HepG2 (cell line): ENCODE results near the gene KIF3C. TPM values are rescaled to one million over a fixed set of nuclear protein-coding genes. Genes with fewer than 3 reads are reported as not detected.

ENCODE experiments used
- ELF1 ChIP-seq: sonication (generic); formaldehyde crosslinking; IDR thresholded peaks from 2 replicates; pipeline ENCODE4 v1.4.0; 2020; ENCODE audit warnings: missing genetic modification reagents
- ELF3 ChIP-seq: IDR thresholded peaks from 2 replicates; pipeline ENCODE4 v1.6.1; 2016; ENCODE audit warnings: missing genetic modification reagents, missing compliant biosample characterization
- FLYWCH1 ChIP-seq: sonication (generic); formaldehyde crosslinking; IDR thresholded peaks from 2 replicates; pipeline ENCODE4 v1.8.1; 2023; ENCODE audit warnings: mild to moderate bottlenecking, missing genetic modification reagents
- GABPA ChIP-seq, 2 experiments: IDR thresholded peaks; 2 replicates each; pipeline ENCODE4 v1.6.1; 2011 to 2016; ENCODE audit warnings: low read depth in 2 of 2, low read length in 1 of 2, missing biosample characterization in 1 of 2, missing genetic modification characterization in 1 of 2
- GATA4 ChIP-seq: sonication (generic); IDR thresholded peaks from 2 replicates; pipeline ENCODE4 v1.6.1; 2016; ENCODE audit warnings: antibody characterized with exemption, low read depth, borderline replicate concordance
- HMG20A ChIP-seq: IDR thresholded peaks from 2 replicates; pipeline ENCODE4 v1.6.1; 2016; ENCODE audit warnings: borderline replicate concordance
- HNF4A ChIP-seq: sonication (generic); formaldehyde crosslinking; IDR thresholded peaks from 2 replicates; pipeline ENCODE4 v1.4.0; 2020; ENCODE audit warnings: missing genetic modification reagents
- KDM3A ChIP-seq: IDR thresholded peaks from 2 replicates; pipeline ENCODE4 v1.6.1; 2018; ENCODE audit warnings: low read depth, missing compliant biosample characterization
- LCORL ChIP-seq, 2 experiments: fragments of 450-650 bp in 1 of 2; sonication (generic) in 1 of 2; formaldehyde crosslinking in 1 of 2; IDR thresholded peaks; 2 replicates each; pipeline versions ENCODE4 v1.5.0 to v1.6.1; 2017 to 2020; ENCODE audit warnings: antibody characterized with exemption in 1 of 2, missing genetic modification reagents in 1 of 2
- RELA ChIP-seq: sonication (generic); formaldehyde crosslinking; IDR thresholded peaks from 2 replicates; pipeline ENCODE4 v1.4.0; 2020; ENCODE audit warnings: missing genetic modification reagents
- REPIN1 ChIP-seq: sonication (generic); formaldehyde crosslinking; IDR thresholded peaks from 2 replicates; pipeline ENCODE4 v1.8.0; 2022; ENCODE audit warnings: missing genetic modification reagents, low read depth, mild to moderate bottlenecking, borderline replicate concordance
- RFX3 ChIP-seq: IDR thresholded peaks from 2 replicates; pipeline ENCODE4 v1.6.1; 2016; ENCODE audit warnings: missing biosample characterization, missing genetic modification reagents
- RNF2 ChIP-seq: fragments of 450-650 bp; conservative IDR thresholded peaks from 2 replicates; pipeline ENCODE4 v1.6.1; 2016; ENCODE audit warnings: low read depth
- SMAD9 ChIP-seq: sonication (generic); formaldehyde crosslinking; IDR thresholded peaks from 2 replicates; pipeline ENCODE4 v1.5.1; 2020; ENCODE audit warnings: mild to moderate bottlenecking, missing genetic modification reagents
- SUZ12 ChIP-seq: fragments of 150-350 bp; IDR thresholded peaks from 2 replicates; pipeline ENCODE4 v1.6.1; 2014; ENCODE audit warnings: low read depth, low read length
- ZBTB39 ChIP-seq: sonication (generic); formaldehyde crosslinking; IDR thresholded peaks from 2 replicates; pipeline ENCODE4 v1.5.0; 2020; ENCODE audit warnings: missing genetic modification reagents
- ZFP62 ChIP-seq: sonication (generic); formaldehyde crosslinking; IDR thresholded peaks from 2 replicates; pipeline ENCODE4 v1.4.0; 2020; ENCODE audit warnings: missing genetic modification reagents
- ZFP82 ChIP-seq: sonication (generic); formaldehyde crosslinking; IDR thresholded peaks from 2 replicates; pipeline ENCODE4 v1.5.1; 2020; ENCODE audit warnings: mild to moderate bottlenecking, missing genetic modification reagents, borderline replicate concordance
- ZNF160 ChIP-seq: sonication (generic); formaldehyde crosslinking; IDR thresholded peaks from 2 replicates; pipeline ENCODE4 v1.8.0; 2022; ENCODE audit warnings: mild to moderate bottlenecking, inconsistent platforms, missing genetic modification reagents
- ZNF260 ChIP-seq: sonication (generic); formaldehyde crosslinking; IDR thresholded peaks from 2 replicates; pipeline ENCODE4 v1.4.0; 2020; ENCODE audit warnings: missing genetic modification reagents, low read depth, mild to moderate bottlenecking, borderline replicate concordance
- ZNF367 ChIP-seq: sonication (generic); formaldehyde crosslinking; IDR thresholded peaks from 2 replicates; pipeline ENCODE4 v1.4.0; 2020; ENCODE audit warnings: missing genetic modification reagents, borderline replicate concordance
- ZNF572 ChIP-seq: sonication (generic); formaldehyde crosslinking; IDR thresholded peaks from 2 replicates; pipeline ENCODE4 v1.5.1; 2020; ENCODE audit warnings: mild to moderate bottlenecking, missing genetic modification reagents
- ZNF672 ChIP-seq: sonication (generic); formaldehyde crosslinking; IDR thresholded peaks from 2 replicates; pipeline ENCODE4 v1.8.1; 2022; ENCODE audit warnings: missing genetic modification reagents
- ZSCAN25 ChIP-seq: sonication (generic); formaldehyde crosslinking; IDR thresholded peaks from 2 replicates; pipeline ENCODE4 v1.8.0; 2022; ENCODE audit warnings: mild to moderate bottlenecking, missing genetic modification reagents
- polyA plus RNA-seq, 8 experiments: library from polyadenylated mRNA; depleted of rRNA in 3 of 8; stranded (reverse) in 7 of 8; unstranded in 1 of 8; fragments of >200 nt; fragmentation: Illumina TruSeq in 4 of 8; extraction: Trizol in 4 of 8; gene quantifications; 2 replicates each; pipeline versions ENCODE4 v1.2.1 to v1.2.3, GENCODE V29; 2011 to 2016; ENCODE audit warnings: low read depth in 4 of 8, missing spikeins in 1 of 8, mixed read lengths in 1 of 8; ENCODE audit not compliant: insufficient read depth in 1 of 8
- total RNA-seq, 5 experiments: library from RNA; depleted of rRNA; stranded (reverse); fragments of >200 nt; fragmentation: Illumina TruSeq; extraction: Trizol; gene quantifications; 2 replicates each; pipeline ENCODE4 v1.2.3, GENCODE V29; 2016; ENCODE audit warnings: low read depth in 1 of 5
- TF ChIP-seq, protein P1 (sequence below): sonication (generic); formaldehyde crosslinking; conservative IDR thresholded peaks from 2 replicates; pipeline ENCODE4 v1.8.0; 2022; ENCODE audit warnings: mild to moderate bottlenecking, moderate library complexity, missing genetic modification reagents
- TF ChIP-seq, protein P2 (sequence below): sonication (generic); formaldehyde crosslinking; IDR thresholded peaks from 2 replicates; pipeline ENCODE4 v1.4.0; 2020; ENCODE audit warnings: missing genetic modification reagents, mild to moderate bottlenecking, borderline replicate concordance

KIF3C gene
- total and polyA plus RNA-seq, 2 of the 13 experiments (the other 11 are each of a cell fraction or from before 2014, with no cell fraction given), result 3.6 to 4.9 TPM

DNA sequence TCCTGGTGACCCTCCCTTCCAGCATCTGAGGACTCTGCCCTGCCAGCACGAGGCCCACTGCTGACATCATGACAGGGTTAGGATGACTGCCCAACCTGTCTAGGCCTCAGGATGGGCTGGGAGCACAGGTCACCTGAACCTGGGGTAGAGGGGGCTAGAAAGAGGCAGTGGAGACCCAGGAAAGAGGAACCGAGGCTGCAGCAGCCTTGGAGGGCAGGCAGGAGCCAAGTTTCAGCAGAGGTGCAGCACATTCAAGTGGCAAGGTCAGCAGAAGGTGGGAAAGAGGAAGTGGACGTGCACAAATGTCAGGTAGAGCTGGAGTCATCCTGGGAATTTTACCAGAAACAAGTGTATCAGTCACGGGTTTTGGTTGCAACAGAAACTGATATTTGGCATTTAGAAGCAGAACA is 37.9 kb upstream of the KIF3C start (continued):
- TF ChIP-seq ZBTB39 (CRISPR knock-in tag) (0 out of 2 replicates have a peak, but pooled peaks have one; percentile 51), SMAD9 (CRISPR knock-in tag) (no peak), RNF2 (0 out of 2 replicates have a peak, but pooled peaks have one; percentile 50), HNF4A (peak; percentile 30; the same call in 1 of the 2 replicates), ZSCAN25 (0 out of 2 replicates have a peak, but pooled peaks have one; percentile 34), SUZ12 (no peak), FLYWCH1 (no peak), HMG20A (CRISPR knock-in tag) (no peak), ELF3 (CRISPR knock-in tag) (0 out of 2 replicates have a peak, but pooled peaks have one; percentile 11), ZNF672 (no peak), ZFP62 (no peak), RELA (CRISPR knock-in tag) (no peak), LCORL (IDR thresholded peaks at IDR 0.05) (no peak), LCORL (CRISPR knock-in tag; IDR thresholded peaks at IDR 0.05) (peak; percentile 38; the same call in 1 of the 2 replicates), ZNF367 (CRISPR knock-in tag) (no peak), GABPA (IDR thresholded peaks at IDR 0.05; ENCODE audit: low read depth, low read length) (no peak), GABPA (CRISPR knock-in tag; IDR thresholded peaks at IDR 0.05; ENCODE audit: low read depth) (no peak), ZNF572 (CRISPR knock-in tag) (peak; percentile 74; the same call in 1 of the 2 replicates), ZNF260 (no peak), GATA4 (no peak), REPIN1 (no peak), ZNF160 (CRISPR knock-in tag) (peak; percentile 17; the same call in 1 of the 2 replicates), RFX3 (CRISPR knock-in tag) (no peak), ELF1 (CRISPR knock-in tag) (peak; percentile 12; the same call in 1 of the 2 replicates), ZFP82 (CRISPR knock-in tag) (no peak), KDM3A (CRISPR knock-in tag) (no peak)
- TF ChIP-seq, protein P1, sequence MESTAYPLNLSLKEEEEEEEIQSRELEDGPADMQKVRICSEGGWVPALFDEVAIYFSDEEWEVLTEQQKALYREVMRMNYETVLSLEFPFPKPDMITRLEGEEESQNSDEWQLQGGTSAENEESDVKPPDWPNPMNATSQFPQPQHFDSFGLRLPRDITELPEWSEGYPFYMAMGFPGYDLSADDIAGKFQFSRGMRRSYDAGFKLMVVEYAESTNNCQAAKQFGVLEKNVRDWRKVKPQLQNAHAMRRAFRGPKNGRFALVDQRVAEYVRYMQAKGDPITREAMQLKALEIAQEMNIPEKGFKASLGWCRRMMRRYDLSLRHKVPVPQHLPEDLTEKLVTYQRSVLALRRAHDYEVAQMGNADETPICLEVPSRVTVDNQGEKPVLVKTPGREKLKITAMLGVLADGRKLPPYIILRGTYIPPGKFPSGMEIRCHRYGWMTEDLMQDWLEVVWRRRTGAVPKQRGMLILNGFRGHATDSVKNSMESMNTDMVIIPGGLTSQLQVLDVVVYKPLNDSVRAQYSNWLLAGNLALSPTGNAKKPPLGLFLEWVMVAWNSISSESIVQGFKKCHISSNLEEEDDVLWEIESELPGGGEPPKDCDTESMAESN (CRISPR knock-in tag), result no peak
- TF ChIP-seq, protein P2, sequence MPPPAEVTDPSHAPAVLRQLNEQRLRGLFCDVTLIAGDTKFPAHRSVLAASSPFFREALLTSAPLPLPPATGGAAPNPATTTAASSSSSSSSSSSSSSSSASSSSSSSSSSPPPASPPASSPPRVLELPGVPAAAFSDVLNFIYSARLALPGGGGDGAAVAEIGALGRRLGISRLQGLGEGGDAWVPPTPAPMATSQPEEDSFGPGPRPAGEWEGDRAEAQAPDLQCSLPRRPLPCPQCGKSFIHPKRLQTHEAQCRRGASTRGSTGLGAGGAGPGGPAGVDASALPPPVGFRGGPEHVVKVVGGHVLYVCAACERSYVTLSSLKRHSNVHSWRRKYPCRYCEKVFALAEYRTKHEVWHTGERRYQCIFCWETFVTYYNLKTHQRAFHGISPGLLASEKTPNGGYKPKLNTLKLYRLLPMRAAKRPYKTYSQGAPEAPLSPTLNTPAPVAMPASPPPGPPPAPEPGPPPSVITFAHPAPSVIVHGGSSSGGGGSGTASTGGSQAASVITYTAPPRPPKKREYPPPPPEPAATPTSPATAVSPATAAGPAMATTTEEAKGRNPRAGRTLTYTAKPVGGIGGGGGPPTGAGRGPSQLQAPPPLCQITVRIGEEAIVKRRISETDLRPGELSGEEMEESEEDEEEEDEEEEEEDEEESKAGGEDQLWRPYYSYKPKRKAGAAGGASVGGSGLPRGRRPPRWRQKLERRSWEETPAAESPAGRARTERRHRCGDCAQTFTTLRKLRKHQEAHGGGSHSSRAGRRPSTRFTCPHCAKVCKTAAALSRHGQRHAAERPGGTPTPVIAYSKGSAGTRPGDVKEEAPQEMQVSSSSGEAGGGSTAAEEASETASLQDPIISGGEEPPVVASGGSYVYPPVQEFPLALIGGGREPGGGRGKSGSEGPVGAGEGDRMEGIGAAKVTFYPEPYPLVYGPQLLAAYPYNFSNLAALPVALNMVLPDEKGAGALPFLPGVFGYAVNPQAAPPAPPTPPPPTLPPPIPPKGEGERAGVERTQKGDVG (CRISPR knock-in tag), result no peak
